ENCODE measurements around the gene NUP42. TPM values are rescaled to one million over a fixed set of nuclear protein-coding genes. Genes with fewer than 3 reads are reported as not detected.

The NUP42 gene
- total RNA-seq, 1 experiment from 2014 or later: 40.8 TPM

DNA sequence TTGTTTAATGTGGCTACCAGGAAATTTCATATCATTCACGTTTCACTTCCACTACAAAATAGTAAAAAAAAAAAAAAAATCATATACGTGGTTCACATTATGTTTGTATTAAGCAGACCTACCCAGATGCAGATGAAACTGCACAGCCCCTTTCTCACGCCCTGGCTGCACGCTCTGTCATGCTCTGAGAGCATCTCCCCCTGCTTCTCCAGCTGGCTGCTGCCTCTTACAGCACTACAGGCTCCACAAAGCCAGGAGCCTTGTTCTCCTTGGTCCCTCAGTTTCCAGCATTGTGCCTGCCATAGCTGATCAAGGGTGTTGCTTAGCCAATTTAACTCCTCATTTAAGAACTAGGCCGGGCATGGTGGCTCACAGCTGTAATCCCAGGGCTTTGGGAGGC is 57.9 kb downstream of the NUP42 start (continued):
- TF ChIP-seq ZNF317 (CRISPR knock-in tag; IDR thresholded peaks at IDR 0.05; ENCODE audit: borderline replicate concordance, low read depth): no peak
- TF ChIP-seq, protein P1, sequence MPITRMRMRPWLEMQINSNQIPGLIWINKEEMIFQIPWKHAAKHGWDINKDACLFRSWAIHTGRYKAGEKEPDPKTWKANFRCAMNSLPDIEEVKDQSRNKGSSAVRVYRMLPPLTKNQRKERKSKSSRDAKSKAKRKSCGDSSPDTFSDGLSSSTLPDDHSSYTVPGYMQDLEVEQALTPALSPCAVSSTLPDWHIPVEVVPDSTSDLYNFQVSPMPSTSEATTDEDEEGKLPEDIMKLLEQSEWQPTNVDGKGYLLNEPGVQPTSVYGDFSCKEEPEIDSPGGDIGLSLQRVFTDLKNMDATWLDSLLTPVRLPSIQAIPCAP (CRISPR knock-in tag; IDR thresholded peaks at IDR 0.05): no peak
- TF ChIP-seq, protein P2, sequence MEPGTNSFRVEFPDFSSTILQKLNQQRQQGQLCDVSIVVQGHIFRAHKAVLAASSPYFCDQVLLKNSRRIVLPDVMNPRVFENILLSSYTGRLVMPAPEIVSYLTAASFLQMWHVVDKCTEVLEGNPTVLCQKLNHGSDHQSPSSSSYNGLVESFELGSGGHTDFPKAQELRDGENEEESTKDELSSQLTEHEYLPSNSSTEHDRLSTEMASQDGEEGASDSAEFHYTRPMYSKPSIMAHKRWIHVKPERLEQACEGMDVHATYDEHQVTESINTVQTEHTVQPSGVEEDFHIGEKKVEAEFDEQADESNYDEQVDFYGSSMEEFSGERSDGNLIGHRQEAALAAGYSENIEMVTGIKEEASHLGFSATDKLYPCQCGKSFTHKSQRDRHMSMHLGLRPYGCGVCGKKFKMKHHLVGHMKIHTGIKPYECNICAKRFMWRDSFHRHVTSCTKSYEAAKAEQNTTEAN (CRISPR knock-in tag; IDR thresholded peaks at IDR 0.05): no peak
- no peak for TF ChIP-seq TCF7 (CRISPR knock-in tag; IDR thresholded peaks at IDR 0.05; ENCODE audit: low read depth)

DNA sequence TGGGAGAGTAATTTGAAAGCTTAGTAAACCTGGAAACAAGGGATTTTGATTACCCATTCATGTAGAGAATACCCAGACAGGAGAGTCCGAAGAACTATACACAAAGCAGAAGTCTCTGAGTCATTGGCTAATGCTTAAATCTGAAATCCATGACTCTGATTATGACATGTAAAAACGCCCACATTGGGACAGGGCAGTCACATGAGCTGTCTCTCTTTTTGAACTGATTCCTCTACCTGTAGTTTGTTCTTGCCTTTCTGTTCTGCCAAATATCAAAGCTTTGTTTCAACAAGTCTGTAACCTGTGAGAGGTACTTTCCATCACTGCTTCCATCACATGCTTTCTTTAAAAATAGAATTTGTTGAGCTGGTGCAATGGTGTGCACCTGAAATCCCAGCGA is 60.5 kb downstream of the NUP42 start:
- TF ChIP-seq FOXK1 (CRISPR knock-in tag; IDR thresholded peaks at IDR 0.05): no peak
- no peak for TF ChIP-seq PRRX2 (CRISPR knock-in tag; IDR thresholded peaks at IDR 0.05)
- no peak for TF ChIP-seq SMAD3 (CRISPR knock-in tag; IDR thresholded peaks at IDR 0.05; ENCODE audit: borderline replicate concordance)
- TF ChIP-seq HMGA2 (CRISPR knock-in tag; IDR thresholded peaks at IDR 0.05): no peak
- TF ChIP-seq, protein P3, sequence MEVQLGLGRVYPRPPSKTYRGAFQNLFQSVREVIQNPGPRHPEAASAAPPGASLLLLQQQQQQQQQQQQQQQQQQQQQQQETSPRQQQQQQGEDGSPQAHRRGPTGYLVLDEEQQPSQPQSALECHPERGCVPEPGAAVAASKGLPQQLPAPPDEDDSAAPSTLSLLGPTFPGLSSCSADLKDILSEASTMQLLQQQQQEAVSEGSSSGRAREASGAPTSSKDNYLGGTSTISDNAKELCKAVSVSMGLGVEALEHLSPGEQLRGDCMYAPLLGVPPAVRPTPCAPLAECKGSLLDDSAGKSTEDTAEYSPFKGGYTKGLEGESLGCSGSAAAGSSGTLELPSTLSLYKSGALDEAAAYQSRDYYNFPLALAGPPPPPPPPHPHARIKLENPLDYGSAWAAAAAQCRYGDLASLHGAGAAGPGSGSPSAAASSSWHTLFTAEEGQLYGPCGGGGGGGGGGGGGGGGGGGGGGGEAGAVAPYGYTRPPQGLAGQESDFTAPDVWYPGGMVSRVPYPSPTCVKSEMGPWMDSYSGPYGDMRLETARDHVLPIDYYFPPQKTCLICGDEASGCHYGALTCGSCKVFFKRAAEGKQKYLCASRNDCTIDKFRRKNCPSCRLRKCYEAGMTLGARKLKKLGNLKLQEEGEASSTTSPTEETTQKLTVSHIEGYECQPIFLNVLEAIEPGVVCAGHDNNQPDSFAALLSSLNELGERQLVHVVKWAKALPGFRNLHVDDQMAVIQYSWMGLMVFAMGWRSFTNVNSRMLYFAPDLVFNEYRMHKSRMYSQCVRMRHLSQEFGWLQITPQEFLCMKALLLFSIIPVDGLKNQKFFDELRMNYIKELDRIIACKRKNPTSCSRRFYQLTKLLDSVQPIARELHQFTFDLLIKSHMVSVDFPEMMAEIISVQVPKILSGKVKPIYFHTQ (CRISPR knock-in tag; IDR thresholded peaks at IDR 0.05): no peak
- TF ChIP-seq, protein P4, sequence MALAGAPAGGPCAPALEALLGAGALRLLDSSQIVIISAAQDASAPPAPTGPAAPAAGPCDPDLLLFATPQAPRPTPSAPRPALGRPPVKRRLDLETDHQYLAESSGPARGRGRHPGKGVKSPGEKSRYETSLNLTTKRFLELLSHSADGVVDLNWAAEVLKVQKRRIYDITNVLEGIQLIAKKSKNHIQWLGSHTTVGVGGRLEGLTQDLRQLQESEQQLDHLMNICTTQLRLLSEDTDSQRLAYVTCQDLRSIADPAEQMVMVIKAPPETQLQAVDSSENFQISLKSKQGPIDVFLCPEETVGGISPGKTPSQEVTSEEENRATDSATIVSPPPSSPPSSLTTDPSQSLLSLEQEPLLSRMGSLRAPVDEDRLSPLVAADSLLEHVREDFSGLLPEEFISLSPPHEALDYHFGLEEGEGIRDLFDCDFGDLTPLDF (CRISPR knock-in tag; IDR thresholded peaks at IDR 0.05): no peak
- TF ChIP-seq, protein P5, sequence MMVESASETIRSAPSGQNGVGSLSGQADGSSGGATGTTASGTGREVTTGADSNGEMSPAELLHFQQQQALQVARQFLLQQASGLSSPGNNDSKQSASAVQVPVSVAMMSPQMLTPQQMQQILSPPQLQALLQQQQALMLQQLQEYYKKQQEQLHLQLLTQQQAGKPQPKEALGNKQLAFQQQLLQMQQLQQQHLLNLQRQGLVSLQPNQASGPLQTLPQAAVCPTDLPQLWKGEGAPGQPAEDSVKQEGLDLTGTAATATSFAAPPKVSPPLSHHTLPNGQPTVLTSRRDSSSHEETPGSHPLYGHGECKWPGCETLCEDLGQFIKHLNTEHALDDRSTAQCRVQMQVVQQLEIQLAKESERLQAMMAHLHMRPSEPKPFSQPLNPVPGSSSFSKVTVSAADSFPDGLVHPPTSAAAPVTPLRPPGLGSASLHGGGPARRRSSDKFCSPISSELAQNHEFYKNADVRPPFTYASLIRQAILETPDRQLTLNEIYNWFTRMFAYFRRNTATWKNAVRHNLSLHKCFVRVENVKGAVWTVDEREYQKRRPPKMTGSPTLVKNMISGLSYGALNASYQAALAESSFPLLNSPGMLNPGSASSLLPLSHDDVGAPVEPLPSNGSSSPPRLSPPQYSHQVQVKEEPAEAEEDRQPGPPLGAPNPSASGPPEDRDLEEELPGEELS (CRISPR knock-in tag; IDR thresholded peaks at IDR 0.05): no peak
- no peak for TF ChIP-seq CREB1 (CRISPR knock-in tag; IDR thresholded peaks at IDR 0.05)
- TF ChIP-seq, protein P6, sequence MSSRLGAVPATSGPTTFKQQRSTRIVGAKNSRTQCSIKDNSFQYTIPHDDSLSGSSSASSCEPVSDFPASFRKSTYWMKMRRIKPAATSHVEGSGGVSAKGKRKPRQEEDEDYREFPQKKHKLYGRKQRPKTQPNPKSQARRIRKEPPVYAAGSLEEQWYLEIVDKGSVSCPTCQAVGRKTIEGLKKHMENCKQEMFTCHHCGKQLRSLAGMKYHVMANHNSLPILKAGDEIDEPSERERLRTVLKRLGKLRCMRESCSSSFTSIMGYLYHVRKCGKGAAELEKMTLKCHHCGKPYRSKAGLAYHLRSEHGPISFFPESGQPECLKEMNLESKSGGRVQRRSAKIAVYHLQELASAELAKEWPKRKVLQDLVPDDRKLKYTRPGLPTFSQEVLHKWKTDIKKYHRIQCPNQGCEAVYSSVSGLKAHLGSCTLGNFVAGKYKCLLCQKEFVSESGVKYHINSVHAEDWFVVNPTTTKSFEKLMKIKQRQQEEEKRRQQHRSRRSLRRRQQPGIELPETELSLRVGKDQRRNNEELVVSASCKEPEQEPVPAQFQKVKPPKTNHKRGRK (CRISPR knock-in tag; IDR thresholded peaks at IDR 0.05; ENCODE audit: borderline replicate concordance): no peak
- TF ChIP-seq, protein P7, sequence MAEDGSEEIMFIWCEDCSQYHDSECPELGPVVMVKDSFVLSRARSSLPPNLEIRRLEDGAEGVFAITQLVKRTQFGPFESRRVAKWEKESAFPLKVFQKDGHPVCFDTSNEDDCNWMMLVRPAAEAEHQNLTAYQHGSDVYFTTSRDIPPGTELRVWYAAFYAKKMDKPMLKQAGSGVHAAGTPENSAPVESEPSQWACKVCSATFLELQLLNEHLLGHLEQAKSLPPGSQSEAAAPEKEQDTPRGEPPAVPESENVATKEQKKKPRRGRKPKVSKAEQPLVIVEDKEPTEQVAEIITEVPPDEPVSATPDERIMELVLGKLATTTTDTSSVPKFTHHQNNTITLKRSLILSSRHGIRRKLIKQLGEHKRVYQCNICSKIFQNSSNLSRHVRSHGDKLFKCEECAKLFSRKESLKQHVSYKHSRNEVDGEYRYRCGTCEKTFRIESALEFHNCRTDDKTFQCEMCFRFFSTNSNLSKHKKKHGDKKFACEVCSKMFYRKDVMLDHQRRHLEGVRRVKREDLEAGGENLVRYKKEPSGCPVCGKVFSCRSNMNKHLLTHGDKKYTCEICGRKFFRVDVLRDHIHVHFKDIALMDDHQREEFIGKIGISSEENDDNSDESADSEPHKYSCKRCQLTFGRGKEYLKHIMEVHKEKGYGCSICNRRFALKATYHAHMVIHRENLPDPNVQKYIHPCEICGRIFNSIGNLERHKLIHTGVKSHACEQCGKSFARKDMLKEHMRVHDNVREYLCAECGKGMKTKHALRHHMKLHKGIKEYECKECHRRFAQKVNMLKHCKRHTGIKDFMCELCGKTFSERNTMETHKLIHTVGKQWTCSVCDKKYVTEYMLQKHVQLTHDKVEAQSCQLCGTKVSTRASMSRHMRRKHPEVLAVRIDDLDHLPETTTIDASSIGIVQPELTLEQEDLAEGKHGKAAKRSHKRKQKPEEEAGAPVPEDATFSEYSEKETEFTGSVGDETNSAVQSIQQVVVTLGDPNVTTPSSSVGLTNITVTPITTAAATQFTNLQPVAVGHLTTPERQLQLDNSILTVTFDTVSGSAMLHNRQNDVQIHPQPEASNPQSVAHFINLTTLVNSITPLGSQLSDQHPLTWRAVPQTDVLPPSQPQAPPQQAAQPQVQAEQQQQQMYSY (CRISPR knock-in tag; IDR thresholded peaks at IDR 0.05): no peak
- TF ChIP-seq, protein P8, sequence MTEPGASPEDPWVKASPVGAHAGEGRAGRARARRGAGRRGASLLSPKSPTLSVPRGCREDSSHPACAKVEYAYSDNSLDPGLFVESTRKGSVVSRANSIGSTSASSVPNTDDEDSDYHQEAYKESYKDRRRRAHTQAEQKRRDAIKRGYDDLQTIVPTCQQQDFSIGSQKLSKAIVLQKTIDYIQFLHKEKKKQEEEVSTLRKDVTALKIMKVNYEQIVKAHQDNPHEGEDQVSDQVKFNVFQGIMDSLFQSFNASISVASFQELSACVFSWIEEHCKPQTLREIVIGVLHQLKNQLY (CRISPR knock-in tag; IDR thresholded peaks at IDR 0.05): no peak
- no peak for TF ChIP-seq SP1 (CRISPR knock-in tag; conservative IDR thresholded peaks at IDR 0.05)
- no peak for TF ChIP-seq NFATC4 (CRISPR knock-in tag; IDR thresholded peaks at IDR 0.05)
- TF ChIP-seq ATF1 (CRISPR knock-in tag; IDR thresholded peaks at IDR 0.05): no peak
- TF ChIP-seq, protein P2 (CRISPR knock-in tag; IDR thresholded peaks at IDR 0.05): no peak
- no peak for TF ChIP-seq SMAD4 (CRISPR knock-in tag; IDR thresholded peaks at IDR 0.05)
- Mint-ChIP-seq H3K36me3 (no peaks in the 10 kb centered on the region), H3K27ac (no peak overlapping the region), H3K4me3 (no peak overlapping the region), H3K9me3 (no peaks in the 10 kb centered on the region), H3K27me3 (ENCODE audit: low read depth) (peaks cover 11% of the 10 kb centered on the region), H3K4me1 (peaks cover 6% of the 10 kb centered on the region)
- POLR2A ChIA-PET: no interaction called here
- CTCF ChIA-PET: interaction anchor here (1.3 to 1.6 kb wide), 3 partner anchors 21 to 156 kb away, joined by 3 to 7 read pairs (median 4); no protein-coding TSS in a partner anchor
- DNase-seq (ENCODE audit: low spot score) (no peak), ATAC-seq (no peak)
